Mesothelial cell of epicardium (in vitro differentiated cells): ENCODE measurements around the gene NAV3. TPM values are rescaled to one million over a fixed set of nuclear protein-coding genes. Genes with fewer than 3 reads are reported as not detected.
A peak's percentile ranks its signal among the peaks of the same experiment; 100 is the strongest.

Experiments
- DNase-seq, 2 experiments: peaks; one replicate each; pipeline ENCODE4 v3.0.0; 2021; ENCODE audit warnings: low spot score in 2 of 2; ENCODE audit not compliant: unreplicated experiment in 2 of 2
- H3K27ac Mint-ChIP-seq: 2 replicates; pipeline ENCODE4 v1.8.0; 2021; ENCODE audit warnings: mixed read lengths
- H3K27me3 Mint-ChIP-seq: 2 replicates; pipeline ENCODE4 v1.8.0; 2021; ENCODE audit warnings: low read depth, mixed read lengths
- H3K36me3 Mint-ChIP-seq: 2 replicates; pipeline ENCODE4 v1.8.0; 2021; ENCODE audit warnings: mixed read lengths
- H3K4me1 Mint-ChIP-seq: 2 replicates; pipeline ENCODE4 v1.8.0; 2021; ENCODE audit warnings: mixed read lengths
- H3K4me3 Mint-ChIP-seq: 2 replicates; pipeline ENCODE4 v1.8.0; 2021; ENCODE audit warnings: mild to moderate bottlenecking, moderate library complexity, mixed read lengths
- H3K9me3 Mint-ChIP-seq: 2 replicates; pipeline ENCODE4 v1.8.0; 2021; ENCODE audit warnings: mixed read lengths
- total RNA-seq: library from RNA; stranded (reverse); gene quantifications from 3 replicates; pipeline ENCODE4 v1.2.1, GENCODE V29; 2021
- TF ChIP-seq, protein P1 (sequence below): fragments of 200-600 bp; sonication (generic); IDR thresholded peaks from one replicate; pipeline ENCODE4 v1.5.0; 2021; ENCODE audit warnings: antibody characterized with exemption; ENCODE audit not compliant: unreplicated experiment

Gene NAV3
- total RNA-seq, 1 donor from 2014 or later = 28.7 TPM

GRCh38 chr12:77788231-77789168, 42.2 kb upstream of the NAV3 start:
- peaks cover 1% of the 10 kb centered on the region for H3K27me3 Mint-ChIP-seq
- H3K36me3 Mint-ChIP-seq = no peaks in the 10 kb centered on the region
- no peak overlapping the region for H3K4me3 Mint-ChIP-seq
- H3K4me1 Mint-ChIP-seq = peaks cover 5% of the 10 kb centered on the region
- DNase-seq = no peak
- TF ChIP-seq, protein P1, sequence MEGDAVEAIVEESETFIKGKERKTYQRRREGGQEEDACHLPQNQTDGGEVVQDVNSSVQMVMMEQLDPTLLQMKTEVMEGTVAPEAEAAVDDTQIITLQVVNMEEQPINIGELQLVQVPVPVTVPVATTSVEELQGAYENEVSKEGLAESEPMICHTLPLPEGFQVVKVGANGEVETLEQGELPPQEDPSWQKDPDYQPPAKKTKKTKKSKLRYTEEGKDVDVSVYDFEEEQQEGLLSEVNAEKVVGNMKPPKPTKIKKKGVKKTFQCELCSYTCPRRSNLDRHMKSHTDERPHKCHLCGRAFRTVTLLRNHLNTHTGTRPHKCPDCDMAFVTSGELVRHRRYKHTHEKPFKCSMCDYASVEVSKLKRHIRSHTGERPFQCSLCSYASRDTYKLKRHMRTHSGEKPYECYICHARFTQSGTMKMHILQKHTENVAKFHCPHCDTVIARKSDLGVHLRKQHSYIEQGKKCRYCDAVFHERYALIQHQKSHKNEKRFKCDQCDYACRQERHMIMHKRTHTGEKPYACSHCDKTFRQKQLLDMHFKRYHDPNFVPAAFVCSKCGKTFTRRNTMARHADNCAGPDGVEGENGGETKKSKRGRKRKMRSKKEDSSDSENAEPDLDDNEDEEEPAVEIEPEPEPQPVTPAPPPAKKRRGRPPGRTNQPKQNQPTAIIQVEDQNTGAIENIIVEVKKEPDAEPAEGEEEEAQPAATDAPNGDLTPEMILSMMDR = no peak
- H3K27ac Mint-ChIP-seq = no peak overlapping the region
- no peaks in the 10 kb centered on the region for H3K9me3 Mint-ChIP-seq

- DNase-seq = no peak
- no peaks in the 10 kb centered on the region for H3K36me3 Mint-ChIP-seq
- H3K9me3 Mint-ChIP-seq = no peaks in the 10 kb centered on the region
- TF ChIP-seq, protein P1 = no peak
- no peak overlapping the region for H3K27ac Mint-ChIP-seq
- H3K27me3 Mint-ChIP-seq = no peaks in the 10 kb centered on the region
- no peak overlapping the region for H3K4me3 Mint-ChIP-seq
- peaks cover 5% of the 10 kb centered on the region for H3K4me1 Mint-ChIP-seq
Observed at GRCh38 chr12:77795699-77796098, 35.0 kb upstream of the NAV3 start.

DNA sequence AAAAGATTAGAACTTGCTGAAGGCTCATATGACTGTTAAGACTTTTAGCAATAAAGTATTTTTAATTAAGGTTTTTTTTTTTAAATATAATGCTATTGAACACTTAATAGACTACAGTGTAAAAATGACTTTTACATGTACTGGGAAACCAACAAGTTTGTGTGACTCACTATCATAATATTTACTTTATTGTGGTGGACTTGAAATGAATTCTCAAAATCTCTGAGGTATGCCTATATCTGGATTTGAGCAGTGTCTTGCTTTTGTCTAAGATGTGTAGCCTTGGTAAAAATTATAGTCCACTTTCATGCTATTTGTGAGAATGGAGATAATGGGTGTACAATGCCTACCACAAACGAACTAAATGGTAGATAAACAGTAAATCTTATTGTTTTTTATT, 33.9 kb upstream of the NAV3 start:
- no peak overlapping the region for H3K27ac Mint-ChIP-seq
- TF ChIP-seq, protein P1 = no peak
- H3K27me3 Mint-ChIP-seq = no peaks in the 10 kb centered on the region

DNA sequence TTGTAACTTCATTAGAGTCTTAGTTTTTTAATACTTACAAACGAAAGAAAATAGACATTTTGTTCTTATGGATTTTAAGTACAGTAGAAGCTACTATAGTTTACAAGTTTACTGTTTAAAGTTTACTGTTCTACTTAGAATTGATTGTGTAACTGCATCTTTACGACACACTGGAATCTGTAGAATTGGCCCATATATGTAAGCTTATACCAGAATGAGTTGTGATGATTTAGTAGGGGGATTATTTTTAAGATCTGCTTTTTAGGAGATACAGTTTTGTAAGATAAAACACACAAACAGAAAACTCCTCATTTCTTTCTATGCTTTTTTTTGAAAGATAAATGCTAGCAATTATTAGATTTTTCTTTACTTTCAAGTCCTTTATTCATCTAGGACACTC, 30.2 kb upstream of the NAV3 start:
- H3K9me3 Mint-ChIP-seq = peaks cover 13% of the 10 kb centered on the region
- H3K27me3 Mint-ChIP-seq = no peaks in the 10 kb centered on the region
- DNase-seq = no peak
- H3K36me3 Mint-ChIP-seq = no peaks in the 10 kb centered on the region
- H3K27ac Mint-ChIP-seq = peak overlapping the region; percentile 10
- H3K4me1 Mint-ChIP-seq = peaks cover 5% of the 10 kb centered on the region
- TF ChIP-seq, protein P1 = no peak
- H3K4me3 Mint-ChIP-seq = no peak overlapping the region

More for the DNA sequence above, 33.9 kb upstream of the NAV3 start:
- Mint-ChIP-seq H3K4me3 (no peak overlapping the region), H3K4me1 (peaks cover 5% of the 10 kb centered on the region), H3K36me3 (no peaks in the 10 kb centered on the region), H3K9me3 (no peaks in the 10 kb centered on the region)
- no peak for DNase-seq

DNA sequence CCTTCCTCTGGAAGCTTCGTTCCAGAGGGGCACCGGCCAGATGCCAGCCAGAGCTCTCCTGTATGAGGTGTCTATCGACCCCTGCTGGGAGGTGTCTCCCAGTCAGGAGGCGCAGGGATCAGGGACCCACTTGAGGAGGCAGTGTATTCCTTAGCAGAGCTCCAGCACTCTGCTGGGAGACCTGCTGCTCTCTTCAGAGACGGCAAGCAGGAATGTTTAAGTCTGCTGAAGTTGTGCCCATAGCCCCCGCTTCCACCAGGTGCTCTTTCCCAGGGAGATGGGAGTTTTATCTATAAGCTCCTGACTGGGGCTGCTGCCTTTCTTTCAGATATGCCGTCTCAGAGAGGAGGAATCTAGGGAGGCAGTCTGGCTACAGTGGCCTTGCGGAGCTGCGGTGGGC, 22.2 kb upstream of the NAV3 start:
- TF ChIP-seq, protein P1 = no peak
- no peaks in the 10 kb centered on the region for H3K36me3 Mint-ChIP-seq
- peaks cover 8% of the 10 kb centered on the region for H3K27me3 Mint-ChIP-seq
- no peak overlapping the region for H3K27ac Mint-ChIP-seq
- no peak for DNase-seq
- peaks cover 34% of the 10 kb centered on the region for H3K9me3 Mint-ChIP-seq
- no peaks in the 10 kb centered on the region for H3K4me1 Mint-ChIP-seq
- no peak overlapping the region for H3K4me3 Mint-ChIP-seq
